ENCODE data around the gene GAB2.

DNA sequence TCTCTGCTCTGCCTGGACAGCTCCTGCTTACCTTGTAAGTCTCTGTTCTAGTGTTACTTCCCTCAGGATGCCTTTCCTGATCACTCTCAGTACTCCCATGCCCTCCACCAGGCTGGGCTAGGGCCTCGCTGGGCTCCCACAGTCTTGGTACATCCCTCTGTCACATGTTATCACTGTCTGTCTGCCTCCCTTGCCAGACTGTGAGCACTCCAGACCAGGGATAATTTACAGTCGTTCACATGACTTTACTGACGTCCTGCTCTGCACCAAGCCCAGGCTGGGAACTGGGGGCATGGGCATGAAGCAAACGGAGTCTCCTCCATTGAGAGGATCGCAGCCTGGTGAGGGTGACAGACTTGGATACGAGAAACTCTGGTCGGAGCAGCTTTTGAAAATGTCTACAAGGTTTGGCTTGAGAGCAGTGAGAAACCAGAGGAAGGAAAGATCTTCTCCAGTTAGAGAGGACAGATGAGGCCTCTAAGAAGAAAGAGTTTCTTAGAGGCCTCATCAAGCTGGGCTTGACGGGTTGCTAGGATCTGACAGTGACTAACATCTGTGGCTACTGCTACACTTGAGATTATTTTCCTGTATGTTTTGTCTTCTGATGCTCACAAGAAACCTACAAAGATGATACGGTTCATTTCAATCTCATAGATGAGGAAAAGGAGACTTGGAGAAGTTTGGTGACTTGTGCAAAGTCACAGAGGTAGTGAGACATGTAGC, 216.4 kb downstream of the GAB2 start:
- TF ChIP-seq CTCF (IDR thresholded peaks at IDR 0.05) (no peak), EP300 (IDR thresholded peaks at IDR 0.05) (no peak), POLR2A (IDR thresholded peaks at IDR 0.05) (no peak)

Data from tibial nerve (tissue), 4 donors.